Peyer's patch (tissue), 4 donors: ENCODE data around the gene PI4K2B. TPM values are rescaled to one million over a fixed set of nuclear protein-coding genes. Genes with fewer than 3 reads are reported as not detected.

Experiments used
- DNase-seq, 3 donors: peaks; one replicate each; pipeline ENCODE4 v3.0.0-alpha.2; 2017 to 2019
- H3K27ac ChIP-seq, 4 donors: fragments of 200-600 bp; sonication (generic); one replicate each; pipeline ENCODE4 v1.5.1; 2016 to 2019
- H3K27me3 ChIP-seq, 2 donors: fragments of 200-600 bp; sonication (generic); one replicate each; pipeline ENCODE4 v1.5.1; 2019
- H3K36me3 ChIP-seq, 3 donors: fragments of 200-600 bp; sonication (generic); one replicate each; pipeline ENCODE4 v1.5.1; 2016 to 2019
- H3K4me1 ChIP-seq, 4 donors: fragments of 200-600 bp; sonication (generic); one replicate each; pipeline ENCODE4 v1.5.1; 2016 to 2019
- H3K4me3 ChIP-seq, 4 donors: fragments of 200-600 bp; sonication (generic); 1 replicate in 3 of 4; 2 replicates in 1 of 4; pipeline ENCODE4 v1.5.1; 2016 to 2019; ENCODE audit warnings: mild to moderate bottlenecking in 1 of 4
- H3K9me3 ChIP-seq, 4 donors: fragments of 200-600 bp; sonication (generic); one replicate each; pipeline ENCODE4 v1.5.1; 2016 to 2019; ENCODE audit warnings: mild to moderate bottlenecking in 1 of 4
- CTCF ChIP-seq, 6 experiments: fragments of 450-650 bp in 4 of 6; fragments of 200-600 bp in 2 of 6; sonication (generic) in 1 of 6; IDR thresholded peaks; one replicate each; pipeline ENCODE4 v1.5.1; 2017 to 2019; ENCODE audit warnings: antibody characterized with exemption in 6 of 6, mild to moderate bottlenecking in 3 of 6, moderate library complexity in 1 of 6
- POLR2A ChIP-seq, 2 donors: fragments of 450-650 bp; IDR thresholded peaks; one replicate each; pipeline ENCODE4 v1.5.1; 2017; ENCODE audit warnings: antibody characterized with exemption in 2 of 2, mild to moderate bottlenecking in 2 of 2, moderate library complexity in 2 of 2
- total RNA-seq, 4 donors: library from RNA; depleted of rRNA; stranded (reverse); fragments of >200 nt; gene quantifications; one replicate each; pipeline ENCODE4 v1.1.0, GENCODE V29; 2016

PI4K2B gene
- total RNA-seq, 4 donors from 2014 or later, result 16.5 to 68.0 (median 36.3) TPM

- Histone ChIP-seq H3K36me3 (no peaks in the 10 kb centered on the region), H3K4me1 (no peaks in the 10 kb centered on the region), H3K27me3 (no peaks in the 10 kb centered on the region), H3K9me3 (no peaks in the 10 kb centered on the region), H3K27ac (no peak overlapping the region), H3K4me3 (no peak overlapping the region)
- TF ChIP-seq CTCF (IDR thresholded peaks at IDR 0.05) (no peak), POLR2A (IDR thresholded peaks at IDR 0.05) (no peak)
- no peak for DNase-seq
These were observed 67.6 kb downstream of the PI4K2B start for GRCh38 chr4:25301471-25301870.

- H3K27me3 ChIP-seq, result no peaks in the 10 kb centered on the region
- TF ChIP-seq POLR2A (IDR thresholded peaks at IDR 0.05) (no peak), CTCF (IDR thresholded peaks at IDR 0.05) (no peak)
- no peak overlapping the region for H3K27ac ChIP-seq
- no peaks in the 10 kb centered on the region for H3K9me3 ChIP-seq
- no peaks in the 10 kb centered on the region for H3K4me1 ChIP-seq
- H3K4me3 ChIP-seq, result no peak overlapping the region
- no peak for DNase-seq
- no peaks in the 10 kb centered on the region for H3K36me3 ChIP-seq
These were observed 68.8 kb downstream of the PI4K2B start for GRCh38 chr4:25302626-25303025.

- H3K4me1 ChIP-seq, result no peaks in the 10 kb centered on the region
- no peak for TF ChIP-seq POLR2A (IDR thresholded peaks at IDR 0.05)
- TF ChIP-seq CTCF (IDR thresholded peaks at IDR 0.05), result no peak
- no peaks in the 10 kb centered on the region for H3K9me3 ChIP-seq
- no peaks in the 10 kb centered on the region for H3K27me3 ChIP-seq
- DNase-seq, result no peak
- H3K4me3 ChIP-seq, result no peak overlapping the region
- no peaks in the 10 kb centered on the region for H3K36me3 ChIP-seq
- no peak overlapping the region for H3K27ac ChIP-seq
These were observed 69.7 kb downstream of the PI4K2B start for GRCh38 chr4:25303578-25303977.

- DNase-seq, result no peak
- Histone ChIP-seq H3K4me3 (no peak overlapping the region), H3K27ac (no peak overlapping the region), H3K36me3 (no peaks in the 10 kb centered on the region), H3K27me3 (no peaks in the 10 kb centered on the region), H3K4me1 (no peaks in the 10 kb centered on the region), H3K9me3 (no peaks in the 10 kb centered on the region)
- TF ChIP-seq CTCF (IDR thresholded peaks at IDR 0.05) (no peak), POLR2A (IDR thresholded peaks at IDR 0.05) (no peak)
These were observed 72.8 kb downstream of the PI4K2B start for GRCh38 chr4:25306518-25307057.

GRCh38 chr4:25307596-25307995 is 73.8 kb downstream of the PI4K2B start:
- no peak for DNase-seq
- Histone ChIP-seq H3K4me3 (no peak overlapping the region), H3K27ac (no peak overlapping the region), H3K36me3 (no peaks in the 10 kb centered on the region), H3K4me1 (no peaks in the 10 kb centered on the region), H3K27me3 (no peaks in the 10 kb centered on the region), H3K9me3 (no peaks in the 10 kb centered on the region)
- TF ChIP-seq POLR2A (IDR thresholded peaks at IDR 0.05) (no peak), CTCF (IDR thresholded peaks at IDR 0.05) (no peak)

- Histone ChIP-seq H3K27ac (no peak overlapping the region), H3K36me3 (no peaks in the 10 kb centered on the region), H3K4me3 (no peak overlapping the region), H3K27me3 (no peaks in the 10 kb centered on the region), H3K4me1 (peaks cover 0 to 3% (median under 1%) of the 10 kb centered on the region in 4 donors), H3K9me3 (no peaks in the 10 kb centered on the region)
- TF ChIP-seq CTCF (IDR thresholded peaks at IDR 0.05), result no peak
- no peak for TF ChIP-seq POLR2A (IDR thresholded peaks at IDR 0.05)
- no peak for DNase-seq
These were observed 74.5 kb downstream of the PI4K2B start for GRCh38 chr4:25308306-25308705.
